ENCODE results near the gene ZSCAN20.

- no peak for TF ChIP-seq CTCF (IDR thresholded peaks at IDR 0.05)
- TF ChIP-seq EZH2phosphoT487 (IDR thresholded peaks at IDR 0.05): no peak
- no peak for TF ChIP-seq EZH2 (IDR thresholded peaks at IDR 0.05)
Measured at GRCh38 chr1:33524586-33524985, 52.1 kb downstream of the ZSCAN20 start.
